HG03575 (cell line): Measurements from ENCODE around the gene CYP4X1.
"Not testable (repeated sequence)": the region's sequence is repeated elsewhere in the genome, so short reads cannot be mapped to it uniquely, and the experiment has no call there.

Source experiments
- ATAC-seq: cut with Tn5 transposase; IDR thresholded peaks from one replicate; pipeline ENCODE4 v1.9.1; 2021; ENCODE audit not compliant: unreplicated experiment, insufficient number of reproducible peaks, low FRiP score; ENCODE audit errors: extremely low read depth

CYP4X1 gene

GRCh38 chr1:47067097-47067594 is 43.7 kb downstream of the CYP4X1 start, which contains the start of gene CYP4Z1:
CYP4Z1 (plus strand) TSS chr1:47067231; CDS start chr1:47067491, 260 bp downstream.
- ATAC-seq = no peak

DNA sequence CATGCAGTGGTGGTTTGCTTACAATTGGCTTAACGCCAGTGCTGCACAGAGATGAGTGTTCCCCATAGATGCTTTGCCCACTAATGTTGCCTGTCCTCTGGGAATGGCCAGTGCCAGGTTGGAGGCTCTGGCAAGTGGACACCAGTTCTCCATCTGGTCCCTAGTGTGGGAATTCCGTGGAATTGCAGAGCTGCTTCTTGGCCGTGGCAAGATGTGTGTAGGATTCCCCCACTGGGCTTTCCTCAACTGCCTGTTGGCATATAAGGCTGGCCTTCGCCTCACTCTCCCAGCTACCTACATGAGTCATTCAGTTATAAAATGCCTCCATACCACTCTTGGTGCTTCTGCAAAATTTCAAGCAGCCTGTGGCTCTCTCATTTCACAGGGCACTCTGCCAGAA is 45.6 kb downstream of the CYP4X1 start:
- not testable (repeated sequence) for ATAC-seq

- ATAC-seq = not testable (repeated sequence)
These were observed 46.0 kb downstream of the CYP4X1 start for GRCh38 chr1:47069509-47069908.

- not testable (repeated sequence) for ATAC-seq
These were observed 65.9 kb downstream of the CYP4X1 start for GRCh38 chr1:47089356-47089755.

DNA sequence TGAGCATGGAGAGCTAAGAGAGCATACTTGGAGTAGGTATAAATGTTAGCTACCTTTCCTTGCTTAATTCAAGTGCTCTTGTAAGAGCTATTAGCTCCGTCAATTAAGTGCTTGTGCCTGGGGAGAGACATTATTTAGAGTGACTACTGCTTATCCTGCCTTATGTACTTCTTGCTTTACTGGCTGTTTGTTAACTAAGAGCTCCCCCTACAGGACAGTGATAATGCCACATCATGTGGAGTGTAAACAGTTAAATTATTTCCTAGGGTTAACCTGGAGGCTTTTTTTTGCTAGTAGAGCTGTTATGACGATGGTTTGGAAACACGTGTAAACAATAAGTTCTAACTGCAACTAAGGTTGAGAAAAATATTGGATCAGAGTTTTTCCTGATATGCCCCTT is 68.0 kb downstream of the CYP4X1 start:
- ATAC-seq = not testable (repeated sequence)
